ENCODE measurements around the gene ABL1. TPM values are rescaled to one million over a fixed set of nuclear protein-coding genes. Genes with fewer than 3 reads are reported as not detected.

ABL1 gene
- total RNA-seq, 1 donor from 2014 or later, result 52.1 TPM

GRCh38 chr9:130837643-130838042 is 2.6 kb downstream of the ABL1 start:
- ATAC-seq (no peak), DNase-seq (no peak)
- Histone ChIP-seq H3K4me1 (peaks cover 56% of the 10 kb centered on the region), H3K9me3 (no peaks in the 10 kb centered on the region), H3K4me3 (peak overlapping the region; percentile 69), H3K27ac (no peak overlapping the region), H3K36me3 (no peaks in the 10 kb centered on the region), H3K27me3 (no peaks in the 10 kb centered on the region)
- no peak for TF ChIP-seq CTCF (IDR thresholded peaks at IDR 0.05)
- intact Hi-C loops (cut with DNase I), result no loop called here

GRCh38 chr9:130839132-130840111 is 4.4 kb downstream of the ABL1 start:
- no peaks in the 10 kb centered on the region for H3K36me3 ChIP-seq
- TF ChIP-seq CTCF (IDR thresholded peaks at IDR 0.05), result no peak
- no peak overlapping the region for H3K4me3 ChIP-seq
- H3K9me3 ChIP-seq, result no peaks in the 10 kb centered on the region
- no peaks in the 10 kb centered on the region for H3K27me3 ChIP-seq
- intact Hi-C loops (cut with DNase I), result no loop called here
- no peak for ATAC-seq
- peaks cover 55% of the 10 kb centered on the region for H3K4me1 ChIP-seq
- no peak for DNase-seq
- no peak overlapping the region for H3K27ac ChIP-seq

GRCh38 chr9:130842545-130842944 is 7.5 kb downstream of the ABL1 start:
- no peak for DNase-seq
- H3K4me1 ChIP-seq, result peaks cover 64% of the 10 kb centered on the region
- H3K27ac ChIP-seq, result no peak overlapping the region
- ATAC-seq, result no peak
- no peak for TF ChIP-seq CTCF (IDR thresholded peaks at IDR 0.05)
- no peaks in the 10 kb centered on the region for H3K9me3 ChIP-seq
- H3K36me3 ChIP-seq, result no peaks in the 10 kb centered on the region
- H3K27me3 ChIP-seq, result no peaks in the 10 kb centered on the region
- no peak overlapping the region for H3K4me3 ChIP-seq
- intact Hi-C loops (cut with DNase I), result no loop called here

GRCh38 chr9:130843049-130843908 is 8.2 kb downstream of the ABL1 start:
- Histone ChIP-seq H3K27me3 (no peaks in the 10 kb centered on the region), H3K4me3 (no peak overlapping the region), H3K27ac (no peak overlapping the region), H3K4me1 (peaks cover 71% of the 10 kb centered on the region), H3K36me3 (no peaks in the 10 kb centered on the region), H3K9me3 (no peaks in the 10 kb centered on the region)
- DNase-seq (no peak), ATAC-seq (no peak)
- no peak for TF ChIP-seq CTCF (IDR thresholded peaks at IDR 0.05)
- intact Hi-C loops (cut with DNase I), result no loop called here

- no peak for ATAC-seq
- Histone ChIP-seq H3K36me3 (no peaks in the 10 kb centered on the region), H3K27me3 (no peaks in the 10 kb centered on the region), H3K9me3 (no peaks in the 10 kb centered on the region), H3K4me3 (no peak overlapping the region), H3K27ac (peak overlapping the region; percentile 31), H3K4me1 (peaks cover 72% of the 10 kb centered on the region)
- TF ChIP-seq CTCF (IDR thresholded peaks at IDR 0.05), result no peak
- DNase-seq, result no peak
- intact Hi-C loops (cut with DNase I), result no loop called here
Observed at GRCh38 chr9:130844044-130844451, 9.0 kb downstream of the ABL1 start.
